ENCODE measurements around the gene RTL1. TPM values are rescaled to one million over a fixed set of nuclear protein-coding genes. Genes with fewer than 3 reads are reported as not detected.

The RTL1 gene
- total and polyA plus RNA-seq, 2 of the 8 experiments (the other 6 are each of a cell fraction or from before 2014, with no cell fraction given): not detected

DNA sequence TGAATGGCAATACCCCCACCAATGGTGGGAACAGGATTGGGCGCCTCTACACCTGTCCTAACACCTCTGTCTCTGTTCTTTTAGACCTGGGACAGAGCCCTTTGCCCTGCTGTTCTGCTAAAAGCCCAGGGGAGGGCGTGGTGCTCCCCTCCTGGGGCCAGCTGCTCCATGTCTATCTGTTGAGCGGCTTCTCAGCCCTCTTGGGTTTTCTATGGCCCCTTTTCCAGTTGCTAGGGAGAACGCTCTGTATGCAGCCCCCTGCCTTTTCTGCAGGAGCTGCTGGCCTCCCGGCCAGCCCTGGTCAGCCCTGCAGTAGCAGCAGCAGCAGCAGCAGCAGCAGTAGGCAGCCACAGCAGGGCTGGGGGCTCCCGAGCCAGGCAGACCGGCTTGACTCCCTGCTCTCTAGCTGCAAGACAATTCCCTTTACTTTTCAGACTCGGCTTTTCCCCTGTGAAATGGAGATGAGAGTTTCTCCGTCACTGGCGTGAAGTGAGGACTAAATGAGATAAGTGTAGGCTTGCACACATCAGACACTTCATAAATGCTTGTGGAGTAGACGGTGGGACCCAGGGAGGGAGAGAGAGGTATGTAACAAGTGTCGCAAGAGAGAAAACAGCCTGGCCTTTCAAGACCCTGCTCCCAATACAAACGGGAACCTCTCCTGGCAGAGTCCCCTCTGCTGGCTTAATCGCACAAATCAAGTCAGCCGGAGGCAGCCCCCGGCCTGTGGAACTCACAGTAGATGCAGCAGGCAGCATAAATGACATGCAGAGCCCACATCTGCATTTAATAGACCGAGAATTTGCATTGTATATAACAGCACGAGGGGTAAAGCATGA, 1.0 kb downstream of the RTL1 start (continued):
- TF ChIP-seq POU5F1 (IDR thresholded peaks at IDR 0.05; ENCODE audit: low read depth, low read length) (no peak), BRCA1 (IDR thresholded peaks at IDR 0.05; ENCODE audit: low read depth, low read length) (no peak)
- TF ChIP-seq, protein P1, sequence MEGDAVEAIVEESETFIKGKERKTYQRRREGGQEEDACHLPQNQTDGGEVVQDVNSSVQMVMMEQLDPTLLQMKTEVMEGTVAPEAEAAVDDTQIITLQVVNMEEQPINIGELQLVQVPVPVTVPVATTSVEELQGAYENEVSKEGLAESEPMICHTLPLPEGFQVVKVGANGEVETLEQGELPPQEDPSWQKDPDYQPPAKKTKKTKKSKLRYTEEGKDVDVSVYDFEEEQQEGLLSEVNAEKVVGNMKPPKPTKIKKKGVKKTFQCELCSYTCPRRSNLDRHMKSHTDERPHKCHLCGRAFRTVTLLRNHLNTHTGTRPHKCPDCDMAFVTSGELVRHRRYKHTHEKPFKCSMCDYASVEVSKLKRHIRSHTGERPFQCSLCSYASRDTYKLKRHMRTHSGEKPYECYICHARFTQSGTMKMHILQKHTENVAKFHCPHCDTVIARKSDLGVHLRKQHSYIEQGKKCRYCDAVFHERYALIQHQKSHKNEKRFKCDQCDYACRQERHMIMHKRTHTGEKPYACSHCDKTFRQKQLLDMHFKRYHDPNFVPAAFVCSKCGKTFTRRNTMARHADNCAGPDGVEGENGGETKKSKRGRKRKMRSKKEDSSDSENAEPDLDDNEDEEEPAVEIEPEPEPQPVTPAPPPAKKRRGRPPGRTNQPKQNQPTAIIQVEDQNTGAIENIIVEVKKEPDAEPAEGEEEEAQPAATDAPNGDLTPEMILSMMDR (IDR thresholded peaks at IDR 0.05; ENCODE audit: control extremely low read depth in 1 of 3, insufficient read depth in 1 of 3, low read depth in 1 of 3, low read length in 3 of 3): peak; percentile 66 to 75 (median 70)
- TF ChIP-seq, protein P2, sequence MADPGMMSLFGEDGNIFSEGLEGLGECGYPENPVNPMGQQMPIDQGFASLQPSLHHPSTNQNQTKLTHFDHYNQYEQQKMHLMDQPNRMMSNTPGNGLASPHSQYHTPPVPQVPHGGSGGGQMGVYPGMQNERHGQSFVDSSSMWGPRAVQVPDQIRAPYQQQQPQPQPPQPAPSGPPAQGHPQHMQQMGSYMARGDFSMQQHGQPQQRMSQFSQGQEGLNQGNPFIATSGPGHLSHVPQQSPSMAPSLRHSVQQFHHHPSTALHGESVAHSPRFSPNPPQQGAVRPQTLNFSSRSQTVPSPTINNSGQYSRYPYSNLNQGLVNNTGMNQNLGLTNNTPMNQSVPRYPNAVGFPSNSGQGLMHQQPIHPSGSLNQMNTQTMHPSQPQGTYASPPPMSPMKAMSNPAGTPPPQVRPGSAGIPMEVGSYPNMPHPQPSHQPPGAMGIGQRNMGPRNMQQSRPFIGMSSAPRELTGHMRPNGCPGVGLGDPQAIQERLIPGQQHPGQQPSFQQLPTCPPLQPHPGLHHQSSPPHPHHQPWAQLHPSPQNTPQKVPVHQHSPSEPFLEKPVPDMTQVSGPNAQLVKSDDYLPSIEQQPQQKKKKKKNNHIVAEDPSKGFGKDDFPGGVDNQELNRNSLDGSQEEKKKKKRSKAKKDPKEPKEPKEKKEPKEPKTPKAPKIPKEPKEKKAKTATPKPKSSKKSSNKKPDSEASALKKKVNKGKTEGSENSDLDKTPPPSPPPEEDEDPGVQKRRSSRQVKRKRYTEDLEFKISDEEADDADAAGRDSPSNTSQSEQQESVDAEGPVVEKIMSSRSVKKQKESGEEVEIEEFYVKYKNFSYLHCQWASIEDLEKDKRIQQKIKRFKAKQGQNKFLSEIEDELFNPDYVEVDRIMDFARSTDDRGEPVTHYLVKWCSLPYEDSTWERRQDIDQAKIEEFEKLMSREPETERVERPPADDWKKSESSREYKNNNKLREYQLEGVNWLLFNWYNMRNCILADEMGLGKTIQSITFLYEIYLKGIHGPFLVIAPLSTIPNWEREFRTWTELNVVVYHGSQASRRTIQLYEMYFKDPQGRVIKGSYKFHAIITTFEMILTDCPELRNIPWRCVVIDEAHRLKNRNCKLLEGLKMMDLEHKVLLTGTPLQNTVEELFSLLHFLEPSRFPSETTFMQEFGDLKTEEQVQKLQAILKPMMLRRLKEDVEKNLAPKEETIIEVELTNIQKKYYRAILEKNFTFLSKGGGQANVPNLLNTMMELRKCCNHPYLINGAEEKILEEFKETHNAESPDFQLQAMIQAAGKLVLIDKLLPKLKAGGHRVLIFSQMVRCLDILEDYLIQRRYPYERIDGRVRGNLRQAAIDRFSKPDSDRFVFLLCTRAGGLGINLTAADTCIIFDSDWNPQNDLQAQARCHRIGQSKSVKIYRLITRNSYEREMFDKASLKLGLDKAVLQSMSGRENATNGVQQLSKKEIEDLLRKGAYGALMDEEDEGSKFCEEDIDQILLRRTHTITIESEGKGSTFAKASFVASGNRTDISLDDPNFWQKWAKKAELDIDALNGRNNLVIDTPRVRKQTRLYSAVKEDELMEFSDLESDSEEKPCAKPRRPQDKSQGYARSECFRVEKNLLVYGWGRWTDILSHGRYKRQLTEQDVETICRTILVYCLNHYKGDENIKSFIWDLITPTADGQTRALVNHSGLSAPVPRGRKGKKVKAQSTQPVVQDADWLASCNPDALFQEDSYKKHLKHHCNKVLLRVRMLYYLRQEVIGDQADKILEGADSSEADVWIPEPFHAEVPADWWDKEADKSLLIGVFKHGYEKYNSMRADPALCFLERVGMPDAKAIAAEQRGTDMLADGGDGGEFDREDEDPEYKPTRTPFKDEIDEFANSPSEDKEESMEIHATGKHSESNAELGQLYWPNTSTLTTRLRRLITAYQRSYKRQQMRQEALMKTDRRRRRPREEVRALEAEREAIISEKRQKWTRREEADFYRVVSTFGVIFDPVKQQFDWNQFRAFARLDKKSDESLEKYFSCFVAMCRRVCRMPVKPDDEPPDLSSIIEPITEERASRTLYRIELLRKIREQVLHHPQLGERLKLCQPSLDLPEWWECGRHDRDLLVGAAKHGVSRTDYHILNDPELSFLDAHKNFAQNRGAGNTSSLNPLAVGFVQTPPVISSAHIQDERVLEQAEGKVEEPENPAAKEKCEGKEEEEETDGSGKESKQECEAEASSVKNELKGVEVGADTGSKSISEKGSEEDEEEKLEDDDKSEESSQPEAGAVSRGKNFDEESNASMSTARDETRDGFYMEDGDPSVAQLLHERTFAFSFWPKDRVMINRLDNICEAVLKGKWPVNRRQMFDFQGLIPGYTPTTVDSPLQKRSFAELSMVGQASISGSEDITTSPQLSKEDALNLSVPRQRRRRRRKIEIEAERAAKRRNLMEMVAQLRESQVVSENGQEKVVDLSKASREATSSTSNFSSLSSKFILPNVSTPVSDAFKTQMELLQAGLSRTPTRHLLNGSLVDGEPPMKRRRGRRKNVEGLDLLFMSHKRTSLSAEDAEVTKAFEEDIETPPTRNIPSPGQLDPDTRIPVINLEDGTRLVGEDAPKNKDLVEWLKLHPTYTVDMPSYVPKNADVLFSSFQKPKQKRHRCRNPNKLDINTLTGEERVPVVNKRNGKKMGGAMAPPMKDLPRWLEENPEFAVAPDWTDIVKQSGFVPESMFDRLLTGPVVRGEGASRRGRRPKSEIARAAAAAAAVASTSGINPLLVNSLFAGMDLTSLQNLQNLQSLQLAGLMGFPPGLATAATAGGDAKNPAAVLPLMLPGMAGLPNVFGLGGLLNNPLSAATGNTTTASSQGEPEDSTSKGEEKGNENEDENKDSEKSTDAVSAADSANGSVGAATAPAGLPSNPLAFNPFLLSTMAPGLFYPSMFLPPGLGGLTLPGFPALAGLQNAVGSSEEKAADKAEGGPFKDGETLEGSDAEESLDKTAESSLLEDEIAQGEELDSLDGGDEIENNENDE (IDR thresholded peaks at IDR 0.05; ENCODE audit: insufficient replicate concordance, low read length): no peak

Measured in H1 (cell line).